WTC11 (cell line): ENCODE measurements around the gene NRSN2. TPM values are rescaled to one million over a fixed set of nuclear protein-coding genes. Genes with fewer than 3 reads are reported as not detected.
"Not testable (repeated sequence)": the region's sequence is repeated elsewhere in the genome, so short reads cannot be mapped to it uniquely, and the experiment has no call there.

Experiments
- ATAC-seq: fragments of 200-7000 bp; cut with Tn5 transposase; 2 replicates; pipeline ENCODE4 v1.10.0; 2021; ENCODE audit warnings: mild to moderate bottlenecking, moderate library complexity
- CTCF ChIA-PET: fragments of 300-600 bp; sonication (Branson Sonifier 250); formaldehyde crosslinking; loops from one replicate; lab custom pipeline; 2021; ENCODE audit warnings: antibody characterized with exemption; lab: Charles Lee
- POLR2A ChIA-PET: fragments of 350-600 bp; sonication (Branson Sonifier 250); formaldehyde crosslinking; loops from one replicate; lab custom pipeline; 2021; ENCODE audit warnings: antibody characterized with exemption; lab: Charles Lee
- DNase-seq: peaks from one replicate; pipeline ENCODE4 v3.0.0; 2021; ENCODE audit warnings: low spot score
- H3K27ac Mint-ChIP-seq: 2 replicates; pipeline ENCODE4 v1.8.0; 2021; ENCODE audit warnings: mixed read lengths
- H3K27me3 Mint-ChIP-seq: 2 replicates; pipeline ENCODE4 v1.8.0; 2021; ENCODE audit warnings: low read depth, mild to moderate bottlenecking, moderate library complexity, mixed read lengths
- H3K36me3 Mint-ChIP-seq: 2 replicates; pipeline ENCODE4 v1.8.0; 2021; ENCODE audit warnings: mixed read lengths
- H3K4me1 Mint-ChIP-seq: 2 replicates; pipeline ENCODE4 v1.8.0; 2022; ENCODE audit warnings: mixed read lengths
- H3K4me3 Mint-ChIP-seq: 2 replicates; pipeline ENCODE4 v1.8.0; 2021; ENCODE audit warnings: mild to moderate bottlenecking, moderate library complexity, mixed read lengths
- H3K9me3 Mint-ChIP-seq: 2 replicates; pipeline ENCODE4 v1.8.0; 2021; ENCODE audit warnings: mixed read lengths
- MLX ChIP-seq: sonication (generic); formaldehyde crosslinking; IDR thresholded peaks from 2 replicates; pipeline ENCODE4 v1.8.1; 2023; ENCODE audit warnings: mild to moderate bottlenecking, missing genetic modification reagents, moderate library complexity
- NFYB ChIP-seq: sonication (generic); formaldehyde crosslinking; conservative IDR thresholded peaks from 2 replicates; pipeline ENCODE4 v1.8.0; 2022; ENCODE audit warnings: low read depth, missing genetic modification reagents
- ZBTB21 ChIP-seq: sonication (generic); formaldehyde crosslinking; IDR thresholded peaks from 2 replicates; pipeline ENCODE4 v1.8.1; 2023; ENCODE audit warnings: mild to moderate bottlenecking, missing genetic modification reagents, borderline replicate concordance
- ZNF232 ChIP-seq: sonication (generic); formaldehyde crosslinking; IDR thresholded peaks from 2 replicates; pipeline ENCODE4 v1.8.0; 2022; ENCODE audit warnings: mild to moderate bottlenecking, missing genetic modification reagents
- ZNF317 ChIP-seq: sonication (generic); formaldehyde crosslinking; IDR thresholded peaks from 2 replicates; pipeline ENCODE4 v1.8.1; 2023; ENCODE audit warnings: low read depth, mild to moderate bottlenecking, moderate library complexity, missing genetic modification reagents, borderline replicate concordance
- ZNF396 ChIP-seq: fragments of 250-450 bp; sonication (Bioruptor Pico); IDR thresholded peaks from 2 replicates; pipeline ENCODE4 v1.8.0; 2021; ENCODE audit warnings: mild to moderate bottlenecking, moderate library complexity, borderline replicate concordance
- ZNF671 ChIP-seq: fragments of 250-450 bp; sonication (Bioruptor Pico); IDR thresholded peaks from 2 replicates; pipeline ENCODE4 v1.8.0; 2021; ENCODE audit warnings: mild to moderate bottlenecking
- total RNA-seq: library from RNA; stranded (reverse); gene quantifications from 3 replicates; pipeline ENCODE4 v1.2.3, GENCODE V29; 2021
- TF ChIP-seq, protein P1 (sequence below): fragments of 250-450 bp; sonication (Bioruptor Pico); conservative IDR thresholded peaks from 2 replicates; pipeline ENCODE4 v1.9.0; 2021; ENCODE audit warnings: mild to moderate bottlenecking
- TF ChIP-seq, protein P2 (sequence below): sonication (generic); formaldehyde crosslinking; IDR thresholded peaks from 2 replicates; pipeline ENCODE4 v1.8.0; 2023; ENCODE audit warnings: mild to moderate bottlenecking, missing genetic modification reagents
- TF ChIP-seq, protein P3 (sequence below): sonication (generic); formaldehyde crosslinking; IDR thresholded peaks from 2 replicates; pipeline ENCODE4 v1.8.1; 2022; ENCODE audit warnings: low read depth, missing genetic modification reagents, borderline replicate concordance
- TF ChIP-seq, protein P4 (sequence below): sonication (generic); formaldehyde crosslinking; IDR thresholded peaks from 2 replicates; pipeline ENCODE4 v1.8.0; 2023; ENCODE audit warnings: missing genetic modification reagents, mild to moderate bottlenecking, borderline replicate concordance

Gene NRSN2
- total RNA-seq, 1 experiment from 2014 or later: 23.0 TPM

DNA sequence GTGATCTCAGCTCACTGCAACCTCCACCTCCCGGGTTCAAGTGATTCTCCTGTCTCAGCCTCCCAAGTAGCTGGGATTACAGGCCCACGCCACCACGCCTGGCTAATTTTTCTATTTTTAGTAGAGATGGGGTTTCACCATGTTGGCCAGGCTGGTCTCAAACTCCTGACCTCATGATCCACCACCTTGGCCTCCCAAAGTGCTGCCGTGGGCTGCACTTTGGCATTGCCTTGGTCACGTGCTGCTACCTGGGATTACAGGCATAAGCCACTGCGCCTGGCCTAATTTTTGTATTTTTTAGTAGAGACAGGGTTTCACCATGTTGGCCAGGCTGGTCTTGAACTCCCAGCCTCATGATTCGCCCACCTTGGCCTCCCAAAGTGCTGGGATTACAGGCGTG, 39.7 kb downstream of the NRSN2 start:
- H3K4me1 Mint-ChIP-seq, CTCF ChIA-PET, H3K36me3 Mint-ChIP-seq, ATAC-seq, DNase-seq, H3K27ac Mint-ChIP-seq, H3K9me3 Mint-ChIP-seq, H3K4me3 Mint-ChIP-seq: not testable (repeated sequence)
- POLR2A ChIA-PET: interaction anchor here (0.8 kb wide), 1 partner anchor 14 kb away, joined by 3 read pairs; no protein-coding TSS in a partner anchor
- H3K27me3 Mint-ChIP-seq: peaks cover 16% of the 10 kb centered on the region

DNA sequence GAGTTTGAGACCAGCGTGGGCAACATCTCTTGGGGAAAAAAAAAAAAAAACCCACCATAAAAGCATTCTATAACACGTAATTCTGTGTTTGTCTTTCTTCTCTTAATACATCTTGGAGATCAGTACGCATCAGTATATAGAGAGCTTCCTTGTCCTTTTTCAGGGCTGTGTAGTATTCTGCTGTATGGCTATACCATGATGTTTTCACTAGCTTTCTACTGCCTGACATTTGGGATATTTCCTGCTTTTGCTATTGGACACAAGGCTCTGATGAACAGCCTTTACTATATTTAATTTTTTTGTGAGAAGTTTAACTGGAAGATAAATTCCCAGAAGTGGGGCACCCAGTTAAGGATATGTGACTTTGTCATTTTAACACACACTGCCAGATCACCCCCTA, 40.6 kb downstream of the NRSN2 start:
- CTCF ChIA-PET: no interaction called here
- no peak for TF ChIP-seq ZNF396 (CRISPR knock-in tag)
- TF ChIP-seq, protein P1, sequence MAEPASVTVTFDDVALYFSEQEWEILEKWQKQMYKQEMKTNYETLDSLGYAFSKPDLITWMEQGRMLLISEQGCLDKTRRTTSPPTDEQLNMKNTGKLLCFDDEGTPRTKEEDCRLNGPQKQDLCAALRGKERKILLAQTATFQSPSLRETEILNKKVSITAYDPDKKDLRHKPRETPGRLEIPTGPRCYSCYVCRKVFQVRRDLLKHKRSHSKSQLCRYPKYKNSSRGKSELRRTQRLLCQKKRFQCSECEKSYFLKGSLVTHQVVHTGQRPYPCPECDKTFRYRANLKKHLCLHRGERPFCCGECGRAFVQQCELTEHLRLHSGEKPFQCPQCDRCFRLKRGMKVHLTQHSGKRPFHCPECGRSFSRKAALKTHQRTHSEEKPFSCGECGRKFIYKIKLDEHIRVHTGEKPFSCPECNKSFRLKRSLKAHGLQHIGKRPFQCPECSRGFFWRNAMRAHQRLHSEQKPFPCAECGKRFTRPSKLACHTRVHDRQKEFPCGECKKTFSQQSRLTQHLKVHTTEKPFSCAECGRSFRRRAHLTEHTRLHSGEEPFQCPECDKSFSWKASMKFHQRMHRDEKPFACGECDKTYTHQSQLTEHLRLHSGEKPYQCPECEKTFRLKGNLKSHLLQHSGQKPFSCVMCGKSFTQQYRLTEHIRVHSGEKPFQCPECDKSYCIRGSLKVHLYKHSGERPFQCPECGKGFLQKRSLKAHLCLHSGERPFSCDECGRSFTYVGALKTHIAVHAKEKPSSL: no peak
- TF ChIP-seq ZBTB21 (CRISPR knock-in tag): no peak
- no peak for TF ChIP-seq ZNF671
- TF ChIP-seq ZNF317 (CRISPR knock-in tag): no peak
- TF ChIP-seq, all 79 proteins: peak for 0
- no peaks in the 10 kb centered on the region for H3K4me1 Mint-ChIP-seq
- H3K27ac Mint-ChIP-seq: no peak overlapping the region
- peaks cover 10% of the 10 kb centered on the region; the same call in 1 of the 2 replicates for H3K36me3 Mint-ChIP-seq
- POLR2A ChIA-PET: interaction anchor here (0.6 kb wide), 1 partner anchor 8 kb away, joined by 3 read pairs; no protein-coding TSS in a partner anchor
- no peak overlapping the region for H3K4me3 Mint-ChIP-seq
- H3K27me3 Mint-ChIP-seq: peaks cover 10% of the 10 kb centered on the region
- DNase-seq (no peak), ATAC-seq (no peak)
- no peaks in the 10 kb centered on the region for H3K9me3 Mint-ChIP-seq

- H3K9me3 Mint-ChIP-seq: no peaks in the 10 kb centered on the region
- no peaks in the 10 kb centered on the region for H3K4me1 Mint-ChIP-seq
- H3K27me3 Mint-ChIP-seq: peaks cover 2% of the 10 kb centered on the region; the same call in 1 of the 2 replicates
- no peak overlapping the region for H3K27ac Mint-ChIP-seq
- TF ChIP-seq MLX: no peak
- no peak overlapping the region for H3K4me3 Mint-ChIP-seq
- peaks cover 13% of the 10 kb centered on the region; the same call in 1 of the 2 replicates for H3K36me3 Mint-ChIP-seq
- ChIA-PET CTCF (no interaction called here), POLR2A (interaction anchor here (0.6 to 0.7 kb wide), 2 partner anchors 9 to 19 kb away, joined by 3 read pairs; no protein-coding TSS in a partner anchor)
- DNase-seq: no peak
- no peak for ATAC-seq
These were observed 41.4 kb downstream of the NRSN2 start for GRCh38 chr20:388034-388994.

DNA sequence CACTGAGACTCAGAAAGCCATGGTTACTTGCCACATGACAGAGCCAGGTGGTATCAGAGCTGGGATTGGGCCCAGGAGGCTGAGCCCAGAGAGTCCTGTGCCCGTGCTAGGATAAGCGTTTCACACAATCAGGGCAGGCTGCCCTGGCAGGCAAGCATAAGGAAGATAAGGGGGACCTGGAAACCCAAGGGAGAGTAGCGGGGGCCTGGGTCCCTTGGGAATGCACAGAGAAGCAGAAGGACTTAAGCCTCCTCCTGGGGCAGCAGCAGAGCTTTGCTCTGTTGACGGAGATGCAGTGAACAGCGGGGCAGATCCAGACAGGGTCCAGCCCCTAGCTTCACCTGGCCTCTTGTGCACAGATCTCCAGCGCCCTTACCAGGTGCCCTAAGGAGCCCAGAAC, 42.3 kb downstream of the NRSN2 start:
- POLR2A ChIA-PET: interaction anchor here (0.7 kb wide), 1 partner anchor 18 kb away, joined by 3 read pairs; no protein-coding TSS in a partner anchor
- Mint-ChIP-seq H3K4me3 (no peak overlapping the region), H3K27ac (no peak overlapping the region), H3K27me3 (no peaks in the 10 kb centered on the region), H3K4me1 (no peaks in the 10 kb centered on the region), H3K36me3 (peaks cover 16% of the 10 kb centered on the region; the same call in 1 of the 2 replicates), H3K9me3 (no peaks in the 10 kb centered on the region)
- CTCF ChIA-PET: no interaction called here
- no peak for ATAC-seq
- TF ChIP-seq ZNF232 (CRISPR knock-in tag) (no peak), NFYB (CRISPR knock-in tag) (no peak), ZNF671 (no peak)
- TF ChIP-seq, protein P2, sequence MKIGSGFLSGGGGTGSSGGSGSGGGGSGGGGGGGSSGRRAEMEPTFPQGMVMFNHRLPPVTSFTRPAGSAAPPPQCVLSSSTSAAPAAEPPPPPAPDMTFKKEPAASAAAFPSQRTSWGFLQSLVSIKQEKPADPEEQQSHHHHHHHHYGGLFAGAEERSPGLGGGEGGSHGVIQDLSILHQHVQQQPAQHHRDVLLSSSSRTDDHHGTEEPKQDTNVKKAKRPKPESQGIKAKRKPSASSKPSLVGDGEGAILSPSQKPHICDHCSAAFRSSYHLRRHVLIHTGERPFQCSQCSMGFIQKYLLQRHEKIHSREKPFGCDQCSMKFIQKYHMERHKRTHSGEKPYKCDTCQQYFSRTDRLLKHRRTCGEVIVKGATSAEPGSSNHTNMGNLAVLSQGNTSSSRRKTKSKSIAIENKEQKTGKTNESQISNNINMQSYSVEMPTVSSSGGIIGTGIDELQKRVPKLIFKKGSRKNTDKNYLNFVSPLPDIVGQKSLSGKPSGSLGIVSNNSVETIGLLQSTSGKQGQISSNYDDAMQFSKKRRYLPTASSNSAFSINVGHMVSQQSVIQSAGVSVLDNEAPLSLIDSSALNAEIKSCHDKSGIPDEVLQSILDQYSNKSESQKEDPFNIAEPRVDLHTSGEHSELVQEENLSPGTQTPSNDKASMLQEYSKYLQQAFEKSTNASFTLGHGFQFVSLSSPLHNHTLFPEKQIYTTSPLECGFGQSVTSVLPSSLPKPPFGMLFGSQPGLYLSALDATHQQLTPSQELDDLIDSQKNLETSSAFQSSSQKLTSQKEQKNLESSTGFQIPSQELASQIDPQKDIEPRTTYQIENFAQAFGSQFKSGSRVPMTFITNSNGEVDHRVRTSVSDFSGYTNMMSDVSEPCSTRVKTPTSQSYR (CRISPR knock-in tag): no peak
- TF ChIP-seq, protein P3, sequence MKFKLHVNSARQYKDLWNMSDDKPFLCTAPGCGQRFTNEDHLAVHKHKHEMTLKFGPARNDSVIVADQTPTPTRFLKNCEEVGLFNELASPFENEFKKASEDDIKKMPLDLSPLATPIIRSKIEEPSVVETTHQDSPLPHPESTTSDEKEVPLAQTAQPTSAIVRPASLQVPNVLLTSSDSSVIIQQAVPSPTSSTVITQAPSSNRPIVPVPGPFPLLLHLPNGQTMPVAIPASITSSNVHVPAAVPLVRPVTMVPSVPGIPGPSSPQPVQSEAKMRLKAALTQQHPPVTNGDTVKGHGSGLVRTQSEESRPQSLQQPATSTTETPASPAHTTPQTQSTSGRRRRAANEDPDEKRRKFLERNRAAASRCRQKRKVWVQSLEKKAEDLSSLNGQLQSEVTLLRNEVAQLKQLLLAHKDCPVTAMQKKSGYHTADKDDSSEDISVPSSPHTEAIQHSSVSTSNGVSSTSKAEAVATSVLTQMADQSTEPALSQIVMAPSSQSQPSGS (CRISPR knock-in tag): no peak
- TF ChIP-seq, protein P4, sequence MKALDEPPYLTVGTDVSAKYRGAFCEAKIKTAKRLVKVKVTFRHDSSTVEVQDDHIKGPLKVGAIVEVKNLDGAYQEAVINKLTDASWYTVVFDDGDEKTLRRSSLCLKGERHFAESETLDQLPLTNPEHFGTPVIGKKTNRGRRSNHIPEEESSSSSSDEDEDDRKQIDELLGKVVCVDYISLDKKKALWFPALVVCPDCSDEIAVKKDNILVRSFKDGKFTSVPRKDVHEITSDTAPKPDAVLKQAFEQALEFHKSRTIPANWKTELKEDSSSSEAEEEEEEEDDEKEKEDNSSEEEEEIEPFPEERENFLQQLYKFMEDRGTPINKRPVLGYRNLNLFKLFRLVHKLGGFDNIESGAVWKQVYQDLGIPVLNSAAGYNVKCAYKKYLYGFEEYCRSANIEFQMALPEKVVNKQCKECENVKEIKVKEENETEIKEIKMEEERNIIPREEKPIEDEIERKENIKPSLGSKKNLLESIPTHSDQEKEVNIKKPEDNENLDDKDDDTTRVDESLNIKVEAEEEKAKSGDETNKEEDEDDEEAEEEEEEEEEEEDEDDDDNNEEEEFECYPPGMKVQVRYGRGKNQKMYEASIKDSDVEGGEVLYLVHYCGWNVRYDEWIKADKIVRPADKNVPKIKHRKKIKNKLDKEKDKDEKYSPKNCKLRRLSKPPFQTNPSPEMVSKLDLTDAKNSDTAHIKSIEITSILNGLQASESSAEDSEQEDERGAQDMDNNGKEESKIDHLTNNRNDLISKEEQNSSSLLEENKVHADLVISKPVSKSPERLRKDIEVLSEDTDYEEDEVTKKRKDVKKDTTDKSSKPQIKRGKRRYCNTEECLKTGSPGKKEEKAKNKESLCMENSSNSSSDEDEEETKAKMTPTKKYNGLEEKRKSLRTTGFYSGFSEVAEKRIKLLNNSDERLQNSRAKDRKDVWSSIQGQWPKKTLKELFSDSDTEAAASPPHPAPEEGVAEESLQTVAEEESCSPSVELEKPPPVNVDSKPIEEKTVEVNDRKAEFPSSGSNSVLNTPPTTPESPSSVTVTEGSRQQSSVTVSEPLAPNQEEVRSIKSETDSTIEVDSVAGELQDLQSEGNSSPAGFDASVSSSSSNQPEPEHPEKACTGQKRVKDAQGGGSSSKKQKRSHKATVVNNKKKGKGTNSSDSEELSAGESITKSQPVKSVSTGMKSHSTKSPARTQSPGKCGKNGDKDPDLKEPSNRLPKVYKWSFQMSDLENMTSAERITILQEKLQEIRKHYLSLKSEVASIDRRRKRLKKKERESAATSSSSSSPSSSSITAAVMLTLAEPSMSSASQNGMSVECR: no peak
- DNase-seq: no peak
